Neural progenitor cell (in vitro differentiated cells): ENCODE measurements around the gene CD58. TPM values are rescaled to one million over a fixed set of nuclear protein-coding genes. Genes with fewer than 3 reads are reported as not detected.
"Not testable (repeated sequence)": the region's sequence is repeated elsewhere in the genome, so short reads cannot be mapped to it uniquely, and the experiment has no call there.

Source experiments
- DNase-seq: peaks from one replicate; pipeline ENCODE4 v3.0.0-alpha.2; 2016; ENCODE audit warnings: low spot score
- H2AFZ ChIP-seq: fragments of 200-600 bp; sonication (generic); replicated peaks from 2 replicates; pipeline ENCODE4 v1.6.1; 2016; ENCODE audit warnings: antibody characterized with exemption
- H3F3A ChIP-seq: fragments of 200-600 bp; sonication (generic); 2 replicates; pipeline ENCODE4 v1.6.1; 2016; ENCODE audit warnings: antibody characterized with exemption, low read depth
- H3K27ac ChIP-seq: fragments of 200-600 bp; sonication (generic); 2 replicates; pipeline ENCODE4 v1.5.1; 2016; ENCODE audit warnings: mild to moderate bottlenecking
- H3K27me3 ChIP-seq: fragments of 200-600 bp; sonication (generic); 2 replicates; pipeline ENCODE4 v1.6.1; 2016; ENCODE audit warnings: mild to moderate bottlenecking, moderate library complexity
- H3K36me3 ChIP-seq: fragments of 200-600 bp; sonication (generic); 2 replicates; pipeline ENCODE4 v1.5.1; 2016
- H3K4me1 ChIP-seq: fragments of 200-600 bp; sonication (generic); 2 replicates; pipeline ENCODE4 v1.6.1; 2016; ENCODE audit warnings: mixed run types
- H3K4me2 ChIP-seq: fragments of 200-600 bp; sonication (generic); 2 replicates; pipeline ENCODE4 v1.6.1; 2016
- H3K4me3 ChIP-seq: fragments of 200-600 bp; sonication (generic); 2 replicates; pipeline ENCODE4 v1.5.1; 2016
- H3K79me2 ChIP-seq: fragments of 200-600 bp; sonication (generic); 2 replicates; pipeline ENCODE4 v1.6.1; 2016; ENCODE audit warnings: low read depth
- H3K9ac ChIP-seq: fragments of 200-600 bp; sonication (generic); 2 replicates; pipeline ENCODE4 v1.6.1; 2016
- H3K9me3 ChIP-seq: fragments of 200-600 bp; sonication (generic); 2 replicates; pipeline ENCODE4 v1.5.1; 2016; ENCODE audit warnings: low read depth
- H4K20me1 ChIP-seq: fragments of 200-600 bp; sonication (generic); 2 replicates; pipeline ENCODE4 v1.6.1; 2016; ENCODE audit warnings: low read depth
- H3K27ac Mint-ChIP-seq: 3 replicates; pipeline ENCODE4 v1.8.0; 2021; ENCODE audit warnings: mixed read lengths
- H3K27me3 Mint-ChIP-seq: 2 replicates; pipeline ENCODE4 v1.8.0; 2022; ENCODE audit warnings: low read depth, mild to moderate bottlenecking, inconsistent platforms, moderate library complexity, mixed read lengths; ENCODE audit not compliant: insufficient read depth
- H3K36me3 Mint-ChIP-seq: 3 replicates; pipeline ENCODE4 v1.8.0; 2021; ENCODE audit warnings: mixed read lengths
- H3K4me1 Mint-ChIP-seq: 3 replicates; pipeline ENCODE4 v1.8.0; 2021; ENCODE audit warnings: mixed read lengths
- H3K4me3 Mint-ChIP-seq: 3 replicates; pipeline ENCODE4 v1.8.0; 2021; ENCODE audit warnings: mild to moderate bottlenecking, moderate library complexity, mixed read lengths
- H3K9me3 Mint-ChIP-seq: 3 replicates; pipeline ENCODE4 v1.8.0; 2020; ENCODE audit warnings: mixed read lengths
- EZH2 ChIP-seq: fragments of 200-600 bp; sonication (generic); IDR thresholded peaks from 2 replicates; pipeline ENCODE4 v1.6.1; 2017; ENCODE audit warnings: antibody characterized with exemption, mild to moderate bottlenecking, moderate library complexity
- EZH2phosphoT487 ChIP-seq: fragments of 200-600 bp; sonication (generic); IDR thresholded peaks from 2 replicates; pipeline ENCODE4 v1.6.1; 2017; ENCODE audit warnings: antibody characterized with exemption
- total RNA-seq: library from RNA; depleted of rRNA; stranded (reverse); fragments of >200 nt; gene quantifications from 2 replicates; pipeline ENCODE4 v1.2.3, GENCODE V29; 2015; ENCODE audit warnings: low replicate concordance
- TF ChIP-seq, protein P1 (sequence below): fragments of 200-600 bp; sonication (generic); IDR thresholded peaks from 2 replicates; pipeline ENCODE4 v1.5.1; 2017; ENCODE audit warnings: antibody characterized with exemption, mild to moderate bottlenecking

Gene CD58
- total RNA-seq, 1 donor from 2014 or later: 14.6 TPM

DNA sequence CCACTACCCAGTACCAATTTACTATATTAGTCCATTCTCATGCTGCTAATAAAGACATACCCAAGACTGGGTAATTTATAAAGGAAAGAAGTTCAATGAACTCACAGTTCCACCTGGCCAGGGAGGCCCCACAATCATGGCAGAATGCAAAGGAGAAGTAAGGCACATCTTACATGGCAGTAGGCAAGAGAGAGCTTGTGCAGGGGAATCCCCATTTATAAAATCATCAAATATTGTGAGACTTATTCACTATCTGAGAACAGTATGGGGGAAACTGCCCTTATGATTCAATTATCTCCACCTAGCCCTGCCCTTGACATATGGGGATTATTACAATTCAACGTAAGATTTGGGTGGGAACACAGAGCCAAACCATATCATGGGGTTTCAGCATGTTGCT lies 6.4 kb downstream of the CD58 start:
- Mint-ChIP-seq H3K4me3 (no peak overlapping the region), H3K27me3 (peaks cover 9% of the 10 kb centered on the region), H3K36me3 (peaks cover 12% of the 10 kb centered on the region), H3K4me1 (peaks cover 3% of the 10 kb centered on the region), H3K9me3 (peaks cover 20% of the 10 kb centered on the region), H3K27ac (no peak overlapping the region)
- Histone ChIP-seq H3K4me3 (no peak overlapping the region), H3F3A (no peaks in the 10 kb centered on the region), H3K27ac (no peak overlapping the region), H2AFZ (no peak overlapping the region), H4K20me1 (no peaks in the 10 kb centered on the region), H3K79me2 (no peaks in the 10 kb centered on the region), H3K36me3 (no peaks in the 10 kb centered on the region), H3K4me1 (no peaks in the 10 kb centered on the region), H3K27me3 (no peaks in the 10 kb centered on the region), H3K4me2 (no peak overlapping the region), H3K9ac (no peak overlapping the region), H3K9me3 (no peaks in the 10 kb centered on the region)
- no peak for DNase-seq
- TF ChIP-seq, protein P1, sequence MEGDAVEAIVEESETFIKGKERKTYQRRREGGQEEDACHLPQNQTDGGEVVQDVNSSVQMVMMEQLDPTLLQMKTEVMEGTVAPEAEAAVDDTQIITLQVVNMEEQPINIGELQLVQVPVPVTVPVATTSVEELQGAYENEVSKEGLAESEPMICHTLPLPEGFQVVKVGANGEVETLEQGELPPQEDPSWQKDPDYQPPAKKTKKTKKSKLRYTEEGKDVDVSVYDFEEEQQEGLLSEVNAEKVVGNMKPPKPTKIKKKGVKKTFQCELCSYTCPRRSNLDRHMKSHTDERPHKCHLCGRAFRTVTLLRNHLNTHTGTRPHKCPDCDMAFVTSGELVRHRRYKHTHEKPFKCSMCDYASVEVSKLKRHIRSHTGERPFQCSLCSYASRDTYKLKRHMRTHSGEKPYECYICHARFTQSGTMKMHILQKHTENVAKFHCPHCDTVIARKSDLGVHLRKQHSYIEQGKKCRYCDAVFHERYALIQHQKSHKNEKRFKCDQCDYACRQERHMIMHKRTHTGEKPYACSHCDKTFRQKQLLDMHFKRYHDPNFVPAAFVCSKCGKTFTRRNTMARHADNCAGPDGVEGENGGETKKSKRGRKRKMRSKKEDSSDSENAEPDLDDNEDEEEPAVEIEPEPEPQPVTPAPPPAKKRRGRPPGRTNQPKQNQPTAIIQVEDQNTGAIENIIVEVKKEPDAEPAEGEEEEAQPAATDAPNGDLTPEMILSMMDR: no peak
- TF ChIP-seq EZH2phosphoT487: no peak
- no peak for TF ChIP-seq EZH2

DNA sequence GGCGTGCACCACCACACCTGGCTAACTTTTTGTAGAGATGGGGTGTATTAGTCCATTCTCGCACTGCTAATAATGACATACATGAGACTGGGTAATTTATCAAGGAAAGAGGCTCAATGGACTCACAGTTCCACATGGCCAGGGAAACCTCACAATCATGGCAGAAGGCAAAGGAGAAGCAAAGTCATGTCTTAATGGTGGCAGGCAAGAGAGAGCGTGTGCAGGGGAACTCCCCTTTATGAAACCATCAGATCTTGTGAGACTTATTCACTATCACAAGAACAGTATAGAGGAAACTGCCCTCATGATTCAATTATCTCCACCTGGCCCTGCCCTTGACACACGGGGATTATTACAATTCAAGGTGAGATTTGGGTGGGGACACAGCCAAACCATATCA lies 8.4 kb downstream of the CD58 start:
- H4K20me1 ChIP-seq, H3K36me3 ChIP-seq, H3K9me3 ChIP-seq, H3K27ac Mint-ChIP-seq, H3K9ac ChIP-seq, H3K79me2 ChIP-seq, H3K4me2 ChIP-seq, H3K4me3 ChIP-seq, H3K27me3 Mint-ChIP-seq, H2AFZ ChIP-seq, H3K4me1 Mint-ChIP-seq, DNase-seq, H3K4me3 Mint-ChIP-seq, H3K27me3 ChIP-seq, H3F3A ChIP-seq, H3K27ac ChIP-seq, H3K4me1 ChIP-seq: not testable (repeated sequence)
- peaks cover 12% of the 10 kb centered on the region for H3K36me3 Mint-ChIP-seq
- H3K9me3 Mint-ChIP-seq: peaks cover 20% of the 10 kb centered on the region

DNA sequence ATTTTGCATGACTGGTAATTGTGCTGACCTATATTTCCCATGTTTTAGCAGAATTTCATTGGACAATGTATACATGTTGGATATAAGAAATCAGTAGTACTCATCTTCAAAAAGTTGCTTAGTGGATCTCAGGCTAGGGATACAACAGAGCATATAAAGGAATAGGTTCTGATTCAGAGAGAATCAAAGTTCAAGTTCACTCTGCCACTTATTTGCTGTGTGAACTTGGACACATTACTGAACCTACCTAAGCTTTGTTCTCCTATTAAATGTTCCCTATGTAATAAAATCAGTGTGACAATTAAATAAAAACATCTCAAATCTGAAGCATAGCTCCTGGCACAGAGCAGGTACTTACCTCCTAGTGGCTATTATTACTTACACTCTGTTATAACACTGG lies 9.3 kb downstream of the CD58 start:
- no peaks in the 10 kb centered on the region for H3K4me1 ChIP-seq
- H3K4me2 ChIP-seq: no peak overlapping the region
- peaks cover 12% of the 10 kb centered on the region for H3K36me3 Mint-ChIP-seq
- H3K79me2 ChIP-seq: no peaks in the 10 kb centered on the region
- H3K9me3 Mint-ChIP-seq: peaks cover 20% of the 10 kb centered on the region
- no peak overlapping the region for H3K27ac ChIP-seq
- H3K4me3 Mint-ChIP-seq: no peak overlapping the region
- H3F3A ChIP-seq: no peaks in the 10 kb centered on the region
- H3K36me3 ChIP-seq: no peaks in the 10 kb centered on the region
- H3K27ac Mint-ChIP-seq: no peak overlapping the region
- peaks cover 9% of the 10 kb centered on the region for H3K27me3 Mint-ChIP-seq
- H3K9ac ChIP-seq: no peak overlapping the region
- H3K27me3 ChIP-seq: no peaks in the 10 kb centered on the region
- H3K9me3 ChIP-seq: no peaks in the 10 kb centered on the region
- no peak for DNase-seq
- TF ChIP-seq, protein P1: no peak
- TF ChIP-seq EZH2 (no peak), EZH2phosphoT487 (no peak)
- H4K20me1 ChIP-seq: no peaks in the 10 kb centered on the region
- H2AFZ ChIP-seq: no peak overlapping the region
- H3K4me3 ChIP-seq: no peak overlapping the region
- peaks cover 3% of the 10 kb centered on the region for H3K4me1 Mint-ChIP-seq

DNA sequence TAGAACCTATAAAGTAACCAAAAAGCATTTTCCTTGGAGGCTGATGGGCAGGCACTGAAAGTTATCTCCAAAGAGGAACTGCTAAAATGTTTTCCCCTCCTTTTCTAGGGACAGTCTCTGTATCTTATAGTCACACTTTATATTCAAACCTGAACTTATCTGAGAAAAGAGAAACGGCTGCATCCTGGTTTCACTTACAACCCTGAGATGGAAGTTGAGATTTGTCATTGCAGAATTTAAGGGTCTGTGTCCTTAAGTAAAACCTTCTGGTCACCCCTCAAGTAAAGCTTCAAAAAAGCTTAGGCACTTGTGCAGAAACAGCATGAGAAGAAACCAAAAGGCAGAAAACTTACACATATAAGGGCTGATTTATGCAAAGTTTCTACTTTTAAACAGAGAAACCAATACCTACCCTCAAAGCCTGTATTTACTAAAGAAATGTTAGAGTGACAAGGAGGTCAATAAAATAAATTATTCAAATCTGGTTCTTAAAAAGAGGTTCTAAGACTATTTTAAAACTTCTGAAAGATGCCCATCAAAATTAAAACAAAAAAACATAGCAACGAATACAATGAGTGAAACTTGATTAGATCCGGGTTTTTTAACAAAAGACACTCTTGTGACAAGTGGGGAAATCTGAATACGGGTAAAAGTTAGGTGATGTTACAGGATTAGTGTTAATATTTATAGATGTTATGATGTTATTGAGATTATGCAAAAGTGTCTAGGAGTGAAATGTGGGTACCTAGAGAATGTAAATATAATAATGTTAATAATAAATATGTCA lies 9.9 kb downstream of the CD58 start:
- H3K36me3 Mint-ChIP-seq: peaks cover 12% of the 10 kb centered on the region
- no peak for TF ChIP-seq EZH2phosphoT487
- no peak for TF ChIP-seq EZH2
- TF ChIP-seq, protein P1: no peak
- no peak overlapping the region for H3K9ac ChIP-seq
- H3K9me3 ChIP-seq: no peaks in the 10 kb centered on the region
- no peaks in the 10 kb centered on the region for H3F3A ChIP-seq
- no peak overlapping the region for H3K27ac Mint-ChIP-seq
- no peak overlapping the region for H3K4me2 ChIP-seq
- peaks cover 3% of the 10 kb centered on the region for H3K4me1 Mint-ChIP-seq
- peaks cover 12% of the 10 kb centered on the region for H3K27me3 Mint-ChIP-seq
- no peaks in the 10 kb centered on the region for H3K4me1 ChIP-seq
- no peak overlapping the region for H3K4me3 Mint-ChIP-seq
- no peaks in the 10 kb centered on the region for H3K79me2 ChIP-seq
- no peaks in the 10 kb centered on the region for H4K20me1 ChIP-seq
- H3K4me3 ChIP-seq: no peak overlapping the region
- H2AFZ ChIP-seq: no peak overlapping the region
- H3K36me3 ChIP-seq: no peaks in the 10 kb centered on the region
- DNase-seq: no peak
- peaks cover 20% of the 10 kb centered on the region for H3K9me3 Mint-ChIP-seq
- H3K27ac ChIP-seq: no peak overlapping the region
- no peaks in the 10 kb centered on the region for H3K27me3 ChIP-seq
